DMS53 treated with DMSO at 0.1 percent for 48 hours (cell line): ENCODE results near the gene PRDM9.
"Not testable (repeated sequence)": the region's sequence is repeated elsewhere in the genome, so short reads cannot be mapped to it uniquely, and the experiment has no call there.

Experiments
- DNase-seq: peaks from one replicate; lab custom pipeline; 2025; ENCODE audit not compliant: unreplicated experiment; lab: John Stamatoyannopoulos, UW

The PRDM9 gene

GRCh38 chr5:23507278-23507685 lies at the start of gene PRDM9:
TSS of gene PRDM9 (plus strand) at chr5:23507609. CDS start at chr5:23509034, 1,425 bp downstream.
- DNase-seq, result peak; percentile 90

DNA sequence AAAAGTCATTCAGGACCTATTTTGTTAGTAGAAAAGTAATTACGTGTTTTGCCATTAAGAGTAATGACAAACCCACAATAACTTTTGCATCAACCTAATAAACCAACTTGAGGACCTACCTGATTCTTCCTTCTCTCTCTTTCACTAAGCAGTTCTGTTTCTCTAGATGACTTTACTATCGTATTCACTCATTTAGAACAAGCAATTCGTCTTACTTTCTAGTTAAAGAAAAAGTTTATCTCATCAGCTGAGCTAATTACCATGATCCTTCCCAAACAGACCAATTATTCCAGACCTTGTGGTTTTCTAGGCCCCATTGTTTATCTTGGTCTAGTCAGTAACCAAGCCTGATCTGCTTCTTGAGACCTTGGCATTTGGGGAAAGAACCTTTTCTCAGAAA lies 49.6 kb upstream of the PRDM9 start:
- DNase-seq, result no peak

DNA sequence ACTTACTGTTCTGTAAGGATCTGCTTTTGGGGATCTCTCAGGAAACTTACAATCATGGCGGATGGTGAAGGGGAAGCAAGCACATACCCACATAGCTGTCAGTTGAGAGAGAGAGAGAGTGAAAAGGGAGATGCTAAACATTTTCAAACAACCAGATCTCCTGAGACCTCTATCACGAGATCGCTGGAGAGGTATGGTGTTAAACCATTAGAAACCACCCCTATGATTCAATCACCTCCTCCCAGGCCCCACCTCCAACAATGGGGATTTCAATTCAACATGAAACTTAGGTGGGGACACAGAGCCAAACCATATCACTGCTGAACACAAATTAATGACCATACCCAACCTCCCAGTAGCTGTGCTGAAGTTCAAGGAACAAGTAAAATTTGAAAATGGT lies 48.2 kb upstream of the PRDM9 start:
- no peak for DNase-seq

- DNase-seq, result no peak
Measured at GRCh38 chr5:23461576-23461975, 45.8 kb upstream of the PRDM9 start.

DNA sequence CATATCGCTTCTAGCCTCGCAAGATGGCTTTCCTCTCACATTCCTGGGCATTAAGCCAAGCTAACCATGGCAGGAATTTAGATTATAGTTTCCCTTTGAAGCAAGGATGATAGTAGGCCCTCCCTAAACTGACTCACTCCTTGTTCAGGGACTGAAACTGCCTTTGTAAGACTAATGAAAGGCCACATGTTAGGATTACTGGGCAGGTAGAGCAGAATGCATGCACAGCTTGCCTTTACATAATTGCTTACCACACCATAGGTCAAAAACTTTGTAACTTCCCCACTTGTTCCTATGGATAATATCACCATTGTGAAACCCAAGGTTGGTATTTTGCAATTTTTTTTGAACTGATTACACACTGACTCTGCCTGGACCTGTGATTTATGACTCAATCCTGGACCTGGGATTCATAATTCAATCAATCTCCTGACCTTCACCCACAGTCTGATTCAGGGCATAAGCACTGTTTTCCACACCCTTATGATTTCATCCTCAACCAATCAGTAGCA lies 41.0 kb upstream of the PRDM9 start:
- no peak for DNase-seq

GRCh38 chr5:23468658-23469057 lies 38.8 kb upstream of the PRDM9 start:
- DNase-seq, result no peak

GRCh38 chr5:23473915-23474314 lies 33.5 kb upstream of the PRDM9 start:
- no peak for DNase-seq

DNA sequence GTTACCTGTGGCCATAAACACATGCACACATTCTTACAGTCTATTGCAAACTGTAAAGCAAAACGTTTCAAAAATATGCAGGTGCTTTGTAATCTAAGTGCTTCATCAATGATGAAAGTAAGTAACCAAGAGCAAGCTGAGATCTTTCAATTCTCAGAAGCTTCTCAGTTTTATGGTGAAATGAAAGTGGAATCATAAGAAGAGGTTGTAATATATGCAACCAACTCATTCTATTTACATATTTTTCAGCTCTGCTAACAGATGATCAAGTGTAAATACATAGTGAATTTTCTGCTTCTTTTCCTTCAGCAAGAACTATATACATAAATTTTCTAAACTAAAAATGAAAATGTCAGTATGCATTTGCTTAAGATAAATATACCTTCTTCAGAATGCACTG lies 33.1 kb upstream of the PRDM9 start:
- DNase-seq, result no peak

- no peak for DNase-seq
Measured at GRCh38 chr5:23476580-23476979, 30.8 kb upstream of the PRDM9 start.

DNA sequence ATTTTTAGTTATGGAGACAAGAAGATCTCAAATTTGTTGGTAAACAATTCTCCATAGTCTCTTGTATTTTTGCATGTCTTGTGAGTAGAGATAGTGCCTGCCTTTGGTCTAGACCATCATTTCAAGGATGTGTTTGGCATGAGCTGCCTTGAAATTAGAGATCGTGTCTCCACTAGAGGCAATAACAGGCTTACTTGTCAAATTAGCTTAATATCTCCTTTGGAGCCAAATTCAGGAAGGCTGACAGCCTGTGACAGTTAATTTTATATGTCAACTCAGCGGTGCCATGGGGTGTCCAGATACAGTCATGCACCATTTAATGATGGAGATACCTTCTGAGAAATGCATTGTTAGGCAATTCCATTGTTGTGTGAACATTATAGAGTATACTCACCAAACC lies 24.8 kb upstream of the PRDM9 start:
- no peak for DNase-seq

- DNase-seq, result no peak
Measured at GRCh38 chr5:23483090-23483489, 24.3 kb upstream of the PRDM9 start.

DNA sequence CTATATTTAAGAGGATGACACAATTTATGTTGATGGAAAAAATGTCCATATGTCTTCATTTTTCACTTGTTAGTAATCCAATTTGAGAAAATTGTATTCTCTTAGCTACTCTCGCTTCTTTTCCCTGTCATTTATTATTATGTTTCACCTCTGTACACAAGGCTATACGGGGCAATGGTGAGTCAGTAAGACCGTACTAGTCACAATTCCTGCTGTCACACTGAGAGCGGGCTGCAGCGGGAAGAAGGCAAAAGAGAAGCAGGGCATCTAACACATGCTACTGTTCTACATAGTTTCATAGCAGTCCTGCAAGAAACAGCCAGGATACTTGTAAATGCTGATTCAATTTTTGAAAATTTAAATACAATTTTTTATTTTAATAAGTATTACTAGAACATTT lies 23.3 kb upstream of the PRDM9 start:
- DNase-seq, result no peak

DNA sequence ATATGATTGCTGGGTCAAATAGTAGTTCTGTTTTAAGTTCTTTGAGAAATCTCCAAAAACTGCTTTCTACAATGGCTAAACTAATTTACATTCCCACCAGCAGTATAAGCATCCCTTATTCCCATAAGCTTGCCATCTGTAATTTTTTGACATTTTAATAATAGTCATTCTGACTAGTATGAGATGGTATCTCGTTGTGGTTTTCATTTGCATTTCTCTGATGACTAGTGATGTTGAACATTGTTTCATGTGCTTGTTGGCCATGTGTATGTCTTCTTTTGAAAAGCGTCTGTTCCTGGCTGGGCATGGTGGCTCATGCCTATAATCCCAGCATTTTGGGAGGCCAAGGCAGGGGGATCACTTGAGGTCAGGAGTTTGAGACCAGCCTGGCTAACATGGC lies 21.2 kb upstream of the PRDM9 start:
- not testable (repeated sequence) for DNase-seq

GRCh38 chr5:23490993-23491392 lies 16.4 kb upstream of the PRDM9 start:
- DNase-seq, result no peak

DNA sequence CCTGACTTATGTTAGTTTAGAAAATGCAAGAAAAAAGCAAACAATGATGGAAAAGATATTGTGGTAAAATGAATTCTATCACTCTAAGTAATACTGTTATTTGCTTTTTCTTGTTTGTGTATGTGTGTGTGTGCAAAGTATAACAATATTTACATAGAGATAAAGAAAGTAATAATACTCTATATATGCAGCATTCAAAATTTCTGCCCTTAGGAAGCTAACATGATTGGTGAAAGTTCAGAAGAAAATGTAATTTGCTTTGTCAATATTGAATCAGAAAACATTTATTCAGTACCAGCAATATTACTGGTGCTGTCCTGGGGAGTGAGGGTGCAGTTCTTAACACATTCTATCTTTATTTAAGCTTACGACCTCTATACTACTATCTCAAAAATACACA lies 12.9 kb upstream of the PRDM9 start:
- no peak for DNase-seq

- no peak for DNase-seq
Measured at GRCh38 chr5:23496576-23496975, 10.8 kb upstream of the PRDM9 start.

DNA sequence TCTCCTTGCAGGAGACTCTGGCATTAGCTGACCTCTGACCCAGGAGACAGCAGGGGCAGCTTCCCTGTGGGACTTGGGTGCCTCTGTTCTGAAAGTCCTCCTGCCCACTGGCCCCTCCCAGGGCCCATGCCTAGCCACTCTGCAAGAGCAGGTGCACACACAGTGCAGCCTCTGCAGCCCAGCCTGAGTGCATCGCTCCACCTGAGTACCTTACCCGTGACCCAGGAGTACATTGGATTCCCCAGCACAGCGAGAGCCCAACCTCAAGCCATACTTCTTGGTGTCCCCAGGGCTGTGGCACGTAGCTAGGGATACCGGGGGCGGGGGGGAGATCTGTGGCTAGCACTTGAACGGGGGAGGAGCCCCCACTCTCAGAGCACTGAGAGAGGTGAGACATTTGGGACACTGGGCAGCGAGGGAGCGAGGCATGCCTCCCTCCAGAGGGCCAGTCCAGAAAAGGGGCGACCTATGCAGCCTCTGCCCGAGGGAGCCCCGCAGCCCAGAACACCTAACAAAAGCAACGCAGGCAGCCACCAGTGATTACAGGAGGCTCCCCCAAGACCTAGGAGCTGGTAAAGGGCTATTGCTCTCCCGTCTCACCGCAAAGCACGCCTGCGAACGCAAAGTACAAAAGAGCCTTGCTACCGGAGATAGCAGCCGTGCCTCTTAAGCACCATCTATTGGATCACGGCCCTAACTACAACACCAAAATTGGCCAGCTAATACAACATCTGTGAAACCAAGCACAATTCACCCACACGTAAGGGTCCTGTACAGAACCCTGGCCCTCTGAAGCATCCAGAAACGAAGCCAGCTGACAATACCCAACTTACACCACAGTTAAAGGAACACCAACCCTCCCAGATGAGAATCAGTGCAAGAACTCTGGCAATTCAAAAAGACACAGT lies 826 bp upstream of the PRDM9 start:
- DNase-seq, result peak; percentile 52

- DNase-seq, result not testable (repeated sequence)
Measured at GRCh38 chr5:23510434-23510833, 3.0 kb downstream of the PRDM9 start.

DNA sequence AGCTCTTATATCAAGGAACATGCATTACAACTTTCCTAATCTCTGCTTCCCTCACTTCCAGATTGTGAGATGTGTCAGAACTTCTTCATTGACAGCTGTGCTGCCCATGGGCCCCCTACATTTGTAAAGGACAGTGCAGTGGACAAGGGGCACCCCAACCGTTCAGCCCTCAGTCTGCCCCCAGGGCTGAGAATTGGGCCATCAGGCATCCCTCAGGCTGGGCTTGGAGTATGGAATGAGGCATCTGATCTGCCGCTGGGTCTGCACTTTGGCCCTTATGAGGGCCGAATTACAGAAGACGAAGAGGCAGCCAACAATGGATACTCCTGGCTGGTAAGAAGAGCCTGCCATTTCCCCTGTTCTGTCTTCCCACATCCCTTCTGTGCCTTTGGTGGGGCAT lies 15.1 kb downstream of the PRDM9 start:
- no peak for DNase-seq

- DNase-seq, result no peak
Measured at GRCh38 chr5:23523031-23523430, 15.6 kb downstream of the PRDM9 start.

GRCh38 chr5:23523998-23524397 lies 16.6 kb downstream of the PRDM9 start:
- DNase-seq, result no peak

DNA sequence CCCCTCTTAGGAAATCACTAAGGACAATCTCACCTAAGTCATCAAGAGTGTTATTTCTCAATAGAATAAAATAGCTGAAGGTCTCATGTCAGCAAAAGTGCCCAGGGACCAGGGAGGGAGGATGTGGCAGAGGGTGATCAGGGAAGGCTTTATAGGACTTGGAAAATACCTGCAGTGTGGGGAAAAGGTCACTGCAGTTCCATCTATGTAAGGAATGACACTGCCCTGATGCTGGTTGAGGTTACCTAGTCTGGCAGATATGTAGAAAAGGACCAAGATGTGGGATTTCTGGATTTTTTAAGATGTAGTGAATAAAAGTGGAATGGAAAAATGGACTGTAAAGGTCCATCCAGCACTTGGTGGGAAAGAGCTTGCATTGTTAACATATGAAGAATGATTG lies 18.3 kb downstream of the PRDM9 start:
- DNase-seq, result no peak

GRCh38 chr5:23526616-23527015 lies 19.2 kb downstream of the PRDM9 start:
- not testable (repeated sequence) for DNase-seq
